H4 (cell line): ENCODE data around the gene TERF2IP. TPM values are rescaled to one million over a fixed set of nuclear protein-coding genes. Genes with fewer than 3 reads are reported as not detected.

ENCODE experiments used
- DNase-seq: peaks from one replicate; pipeline ENCODE4 v3.0.0-alpha.2; 2015; ENCODE audit warnings: low spot score
- total RNA-seq: library from RNA; depleted of rRNA; stranded (reverse); fragments of >200 nt; shearing (Covaris generic); gene quantifications from 2 replicates; pipeline ENCODE4 v1.2.3, GENCODE V29; 2014; rRNA removed

The TERF2IP gene
- 38.9 and 40.2 TPM in 2 replicates for total RNA-seq

GRCh38 chr16:75647492-75648264 lies at the start of gene TERF2IP, which contains the start of gene KARS1:
Gene TERF2IP, plus strand, starts transcription at chr16:75647773. Its CDS starts 110 bp downstream, at chr16:75647883.
Gene KARS1, minus strand, starts transcription at chr16:75647665. Its CDS starts 26 bp downstream, at chr16:75647639.
- DNase-seq = peak; percentile 91

GRCh38 chr16:75599452-75600277 lies 47.9 kb upstream of the TERF2IP start:
- DNase-seq = no peak

GRCh38 chr16:75603241-75603640 lies 44.3 kb upstream of the TERF2IP start:
- no peak for DNase-seq

GRCh38 chr16:75606507-75606906 lies 41.1 kb upstream of the TERF2IP start:
- no peak for DNase-seq

- no peak for DNase-seq
Measured at GRCh38 chr16:75614066-75614897, 33.3 kb upstream of the TERF2IP start.

GRCh38 chr16:75615619-75616018 lies 32.0 kb upstream of the TERF2IP start:
- DNase-seq = no peak

GRCh38 chr16:75616521-75617010 lies 31.0 kb upstream of the TERF2IP start:
- no peak for DNase-seq

GRCh38 chr16:75617121-75617520 lies 30.5 kb upstream of the TERF2IP start:
- no peak for DNase-seq

- no peak for DNase-seq
Measured at GRCh38 chr16:75618780-75619179, 28.8 kb upstream of the TERF2IP start.

GRCh38 chr16:75620326-75621169 lies 27.0 kb upstream of the TERF2IP start:
- no peak for DNase-seq

GRCh38 chr16:75621170-75621477 lies 26.4 kb upstream of the TERF2IP start:
- DNase-seq = no peak

GRCh38 chr16:75622761-75623605 lies 24.6 kb upstream of the TERF2IP start, which contains the start of gene ADAT1:
Gene ADAT1, minus strand, starts transcription at chr16:75623281. Its CDS starts 2,482 bp downstream, at chr16:75620799.
- DNase-seq = peak; percentile 96

- no peak for DNase-seq
Measured at GRCh38 chr16:75624921-75625334, 22.6 kb upstream of the TERF2IP start.

- no peak for DNase-seq
Measured at GRCh38 chr16:75626806-75627205, 20.8 kb upstream of the TERF2IP start.

GRCh38 chr16:75627851-75628250 lies 19.7 kb upstream of the TERF2IP start:
- no peak for DNase-seq

GRCh38 chr16:75628351-75628750 lies 19.2 kb upstream of the TERF2IP start:
- no peak for DNase-seq

GRCh38 chr16:75629132-75629531 lies 18.4 kb upstream of the TERF2IP start:
- DNase-seq = no peak

- no peak for DNase-seq
Measured at GRCh38 chr16:75630052-75630451, 17.5 kb upstream of the TERF2IP start.

- no peak for DNase-seq
Measured at GRCh38 chr16:75632857-75633256, 14.7 kb upstream of the TERF2IP start.

GRCh38 chr16:75635036-75635435 lies 12.5 kb upstream of the TERF2IP start:
- DNase-seq = no peak
